ENCODE data around the gene MAP7D3.

GRCh38 chrX:136259543-136259942 is 8.3 kb upstream of the MAP7D3 start:
- TF ChIP-seq CTCF (IDR thresholded peaks at IDR 0.05) = no peak
- TF ChIP-seq POLR2A (IDR thresholded peaks at IDR 0.05) = no peak
